Measurements from ENCODE around the gene MOGAT2.

DNA sequence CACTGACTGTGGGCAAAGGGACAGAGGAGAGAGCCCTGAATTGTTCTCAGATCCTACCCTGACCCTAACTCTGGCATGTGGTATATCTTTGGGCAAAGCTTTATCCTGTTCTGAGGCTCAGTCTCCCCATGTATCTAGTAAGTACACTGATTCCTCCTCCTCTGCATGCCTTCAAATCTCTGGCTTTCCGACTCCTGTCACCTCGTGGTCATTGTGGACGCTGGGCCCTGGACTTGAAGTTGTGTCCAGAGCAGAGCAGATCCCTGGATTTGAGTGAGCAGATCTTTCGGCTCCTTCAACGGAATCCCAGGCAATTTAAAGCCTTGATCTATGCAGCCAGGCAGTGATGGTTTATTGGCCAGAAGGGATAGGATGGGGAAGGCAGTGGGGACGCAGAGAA, 3.0 kb downstream of the MOGAT2 start:
- TF ChIP-seq CTCF (IDR thresholded peaks at IDR 0.05) (no peak), TCF7L2 (IDR thresholded peaks at IDR 0.05; ENCODE audit: low read depth, low read length) (no peak), POLR2AphosphoS5 (IDR thresholded peaks at IDR 0.05; ENCODE audit: low read depth, low read length) (no peak)

Measured in Panc1 (cell line).